OCI-M2 (cell line): ENCODE data around the gene RMND5A.

ENCODE experiments used
- DNase-seq: peaks from one replicate; lab custom pipeline; 2025; ENCODE audit not compliant: unreplicated experiment; lab: John Stamatoyannopoulos, UW

The RMND5A gene

GRCh38 chr2:86825036-86825692 lies 105.1 kb downstream of the RMND5A start:
- DNase-seq: no peak

DNA sequence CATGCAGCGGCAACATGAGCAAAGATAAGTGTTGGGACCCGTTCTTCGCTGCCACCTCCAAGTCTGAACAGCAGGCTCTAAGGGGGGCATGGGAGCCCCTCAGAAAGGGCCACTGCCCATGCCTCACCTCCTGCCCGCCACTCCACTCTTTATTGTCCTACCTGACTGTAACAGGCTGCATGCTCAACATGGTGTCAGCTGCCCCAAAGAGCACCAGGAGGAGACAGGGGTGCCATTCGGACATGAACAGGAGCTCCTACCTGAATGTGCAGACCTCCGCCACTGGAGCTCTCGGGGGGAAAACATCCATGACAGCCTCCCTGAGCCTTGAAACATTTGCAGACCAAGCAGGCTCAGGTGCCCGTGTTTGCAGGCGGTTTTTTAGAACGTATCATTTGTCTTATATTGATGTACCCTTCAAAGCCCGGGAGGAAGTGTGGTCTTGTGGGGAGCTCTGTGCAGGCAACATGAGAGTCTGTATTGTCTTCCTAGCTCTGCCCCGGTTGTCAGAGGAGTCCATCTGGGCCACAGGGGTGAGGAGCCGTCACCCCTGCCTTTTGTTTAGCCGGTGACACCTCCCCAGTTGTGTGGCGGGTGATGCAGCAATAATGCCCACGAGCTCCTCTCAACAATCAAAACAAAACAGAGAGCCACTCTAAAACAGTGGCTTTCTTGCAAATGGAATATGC lies 105.7 kb downstream of the RMND5A start:
- DNase-seq: no peak

GRCh38 chr2:86826951-86827350 lies 106.9 kb downstream of the RMND5A start:
- DNase-seq: no peak
